Measurements from ENCODE around the gene GLS. TPM values are rescaled to one million over a fixed set of nuclear protein-coding genes. Genes with fewer than 3 reads are reported as not detected.

Gene GLS
- total RNA-seq, 4 donors from 2014 or later = 12.4 to 32.6 (median 21.8) TPM

DNA sequence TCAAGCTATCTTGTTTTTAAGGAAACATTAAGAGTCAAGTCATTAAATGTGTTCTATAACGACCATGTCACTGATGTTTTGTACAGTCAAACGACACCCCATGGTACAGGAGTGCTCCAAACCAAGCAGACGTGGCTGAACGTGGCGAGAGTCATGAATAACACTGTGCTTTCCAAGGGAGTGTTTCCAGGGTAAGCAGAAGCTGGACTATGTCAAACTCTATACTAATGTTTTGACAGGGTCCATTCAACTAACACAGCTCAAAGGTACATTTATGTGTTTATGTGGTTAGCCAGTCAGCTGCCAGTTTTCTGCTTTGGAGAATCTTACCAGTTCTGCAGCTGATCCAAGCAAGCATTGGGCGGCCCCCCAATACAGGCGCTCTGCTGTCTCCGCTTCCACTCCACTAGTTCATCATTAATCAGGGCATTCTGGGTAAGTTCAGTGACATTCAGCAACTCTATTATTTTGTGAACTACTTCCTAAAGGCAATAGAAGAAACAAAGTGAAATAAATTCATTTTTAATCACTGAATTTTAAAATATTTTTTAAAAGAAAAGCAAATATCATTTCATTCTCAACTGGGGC, 117.0 kb downstream of the GLS start:
- in situ Hi-C loops (cut with MboI; ENCODE audit: low sequenced_read_pairs in 4 of 4) = no loop called here

GRCh38 chr2:190999058-190999457, 118.4 kb downstream of the GLS start:
- no peaks in the 10 kb centered on the region for H3K4me1 ChIP-seq
- no peaks in the 10 kb centered on the region for H3K9me3 ChIP-seq
- peaks cover 3 to 99% of the 10 kb centered on the region in 2 donors for H3K36me3 ChIP-seq
- H3K27me3 ChIP-seq = no peaks in the 10 kb centered on the region
- DNase-seq = no peak
- in situ Hi-C loops (cut with MboI; ENCODE audit: low sequenced_read_pairs in 4 of 4) = no loop called here
- H3K4me3 ChIP-seq = no peak overlapping the region
- intact Hi-C loops (cut with DNase I; ENCODE audit: low total_unique reads) = no loop called here
- no peak for TF ChIP-seq POLR2A (IDR thresholded peaks at IDR 0.05)
- TF ChIP-seq, protein P1, sequence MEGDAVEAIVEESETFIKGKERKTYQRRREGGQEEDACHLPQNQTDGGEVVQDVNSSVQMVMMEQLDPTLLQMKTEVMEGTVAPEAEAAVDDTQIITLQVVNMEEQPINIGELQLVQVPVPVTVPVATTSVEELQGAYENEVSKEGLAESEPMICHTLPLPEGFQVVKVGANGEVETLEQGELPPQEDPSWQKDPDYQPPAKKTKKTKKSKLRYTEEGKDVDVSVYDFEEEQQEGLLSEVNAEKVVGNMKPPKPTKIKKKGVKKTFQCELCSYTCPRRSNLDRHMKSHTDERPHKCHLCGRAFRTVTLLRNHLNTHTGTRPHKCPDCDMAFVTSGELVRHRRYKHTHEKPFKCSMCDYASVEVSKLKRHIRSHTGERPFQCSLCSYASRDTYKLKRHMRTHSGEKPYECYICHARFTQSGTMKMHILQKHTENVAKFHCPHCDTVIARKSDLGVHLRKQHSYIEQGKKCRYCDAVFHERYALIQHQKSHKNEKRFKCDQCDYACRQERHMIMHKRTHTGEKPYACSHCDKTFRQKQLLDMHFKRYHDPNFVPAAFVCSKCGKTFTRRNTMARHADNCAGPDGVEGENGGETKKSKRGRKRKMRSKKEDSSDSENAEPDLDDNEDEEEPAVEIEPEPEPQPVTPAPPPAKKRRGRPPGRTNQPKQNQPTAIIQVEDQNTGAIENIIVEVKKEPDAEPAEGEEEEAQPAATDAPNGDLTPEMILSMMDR (IDR thresholded peaks at IDR 0.05 in 4 of 5, conservative IDR thresholded peaks at IDR 0.05 in 1 of 5) = no peak
- no peak overlapping the region for H3K27ac ChIP-seq
- no peak for ATAC-seq

More for the DNA sequence above, 117.0 kb downstream of the GLS start:
- intact Hi-C loops (cut with DNase I; ENCODE audit: low total_unique reads) = no loop called here
- no peak for TF ChIP-seq POLR2A (IDR thresholded peaks at IDR 0.05)
- TF ChIP-seq, protein P1 (IDR thresholded peaks at IDR 0.05 in 4 of 5, conservative IDR thresholded peaks at IDR 0.05 in 1 of 5) = no peak
- peaks cover 6 to 98% of the 10 kb centered on the region in 2 donors for H3K36me3 ChIP-seq
- ATAC-seq (no peak), DNase-seq (no peak)
- H3K4me3 ChIP-seq = no peak overlapping the region
- H3K9me3 ChIP-seq = no peaks in the 10 kb centered on the region
- H3K27ac ChIP-seq = no peak overlapping the region
- no peaks in the 10 kb centered on the region for H3K4me1 ChIP-seq
- no peaks in the 10 kb centered on the region for H3K27me3 ChIP-seq

DNA sequence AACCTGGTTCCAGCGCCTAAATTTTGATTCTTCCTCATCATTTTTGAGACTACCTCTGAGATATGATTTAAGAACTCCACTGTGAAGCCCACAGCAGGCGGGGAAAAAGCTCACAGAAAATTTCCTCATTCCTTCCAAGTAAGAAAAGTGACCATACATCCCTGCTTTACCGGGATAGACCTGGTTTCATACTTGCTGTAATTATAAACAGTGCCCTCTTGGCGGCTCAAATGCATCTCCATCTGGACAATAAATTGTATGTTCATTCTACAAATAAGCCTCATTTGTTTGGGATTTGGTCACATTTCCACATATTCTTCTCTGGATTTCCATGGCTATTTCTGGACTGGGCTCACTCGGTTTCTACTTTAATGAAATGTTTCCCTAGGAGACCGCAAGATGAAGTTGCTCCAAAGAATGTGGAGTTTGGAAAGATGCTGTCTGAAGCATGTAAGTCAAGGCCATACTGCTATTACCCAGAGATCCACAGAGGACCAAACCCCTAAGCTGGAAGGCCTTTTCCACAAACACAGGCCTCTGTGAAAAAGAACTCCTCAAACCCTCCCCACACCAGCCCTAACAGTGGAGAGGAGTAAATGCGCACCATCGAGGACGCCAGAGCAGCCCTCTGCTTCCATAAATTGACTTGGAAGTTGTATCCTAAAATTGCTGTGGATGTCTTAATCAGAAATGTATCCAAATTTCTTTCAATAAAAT, 119.5 kb downstream of the GLS start:
- Histone ChIP-seq H3K4me3 (no peak overlapping the region), H3K4me1 (no peaks in the 10 kb centered on the region), H3K27ac (no peak overlapping the region), H3K36me3 (peaks cover 2 to 99% of the 10 kb centered on the region in 2 donors), H3K9me3 (no peaks in the 10 kb centered on the region), H3K27me3 (no peaks in the 10 kb centered on the region)
- TF ChIP-seq, protein P1 (IDR thresholded peaks at IDR 0.05 in 4 of 5, conservative IDR thresholded peaks at IDR 0.05 in 1 of 5) = no peak
- no peak for TF ChIP-seq POLR2A (IDR thresholded peaks at IDR 0.05)
- DNase-seq (no peak), ATAC-seq (no peak)
- intact Hi-C loops (cut with DNase I; ENCODE audit: low total_unique reads) = no loop called here
- in situ Hi-C loops (cut with MboI; ENCODE audit: low sequenced_read_pairs in 4 of 4) = loop anchor here in 3 of 4 donors (25.0 kb wide), 2 partner anchors 113 to 687 kb away; partner anchors contain the start of genes NABP1 (in 2 of the 3) and GLS (in 1 of the 3)

DNA sequence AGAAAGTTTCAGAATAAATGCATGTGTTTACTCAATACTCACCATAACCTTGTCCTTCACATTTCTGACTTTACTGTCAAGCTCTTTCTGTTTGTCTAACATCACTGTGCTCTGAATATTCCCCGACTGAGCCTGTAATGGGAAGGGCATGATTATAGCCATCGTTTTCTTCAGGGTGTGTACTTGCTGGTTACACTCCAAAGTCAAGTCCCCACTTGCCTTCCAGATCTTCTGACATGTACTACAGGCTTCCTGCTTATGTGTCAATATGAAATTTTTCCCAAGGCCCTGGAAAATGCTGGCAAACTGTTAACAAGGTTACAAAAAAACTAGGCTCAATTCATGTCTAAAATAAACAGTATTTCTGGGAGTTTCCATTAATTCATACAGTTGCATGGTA, 120.4 kb downstream of the GLS start:
- TF ChIP-seq, protein P1 (IDR thresholded peaks at IDR 0.05 in 4 of 5, conservative IDR thresholded peaks at IDR 0.05 in 1 of 5) = no peak
- no peak for TF ChIP-seq POLR2A (IDR thresholded peaks at IDR 0.05)
- intact Hi-C loops (cut with DNase I; ENCODE audit: low total_unique reads) = no loop called here
- ATAC-seq = no peak
- Histone ChIP-seq H3K4me1 (no peaks in the 10 kb centered on the region), H3K4me3 (no peak overlapping the region), H3K36me3 (peaks cover 2 to 99% of the 10 kb centered on the region in 2 donors), H3K9me3 (no peaks in the 10 kb centered on the region), H3K27me3 (no peaks in the 10 kb centered on the region), H3K27ac (no peak overlapping the region)
- no peak for DNase-seq
- in situ Hi-C loops (cut with MboI; ENCODE audit: low sequenced_read_pairs in 4 of 4) = loop anchor here in 3 of 4 donors (25.0 kb wide), 2 partner anchors 114 to 686 kb away; partner anchors contain the start of genes NABP1 (in 2 of the 3) and GLS (in 1 of the 3)

Data from gastrocnemius medialis (tissue), 4 donors.